B cell (primary cell): ENCODE results near the gene OLIG3.

Experiments
- CTCF ChIP-seq: fragments of 200-600 bp; IDR thresholded peaks from one replicate; pipeline ENCODE4 v1.8.0; 2022; ENCODE audit warnings: antibody characterized with exemption, mild to moderate bottlenecking
- EZH2 ChIP-seq: IDR thresholded peaks from 2 replicates; pipeline ENCODE4 v1.6.1; 2012; ENCODE audit warnings: borderline replicate concordance, low read depth, mild to moderate bottlenecking, moderate library complexity, low read length; ENCODE audit not compliant: insufficient read depth, poor library complexity, severe bottlenecking

- TF ChIP-seq CTCF (no peak), EZH2 (no peak)
Observed at GRCh38 chr6:137473598-137473997, 20.6 kb downstream of the OLIG3 start.
